HG03521 (cell line): Measurements from ENCODE around the gene CASP10.
A peak's percentile ranks its signal among the peaks of the same experiment; 100 is the strongest.

ENCODE experiments used
- ATAC-seq: cut with Tn5 transposase; IDR thresholded peaks from one replicate; pipeline ENCODE4 v1.9.1; 2021; ENCODE audit warnings: mild to moderate bottlenecking, moderate library complexity; ENCODE audit not compliant: unreplicated experiment

CASP10 gene

GRCh38 chr2:201257381-201257955, 74.5 kb downstream of the CASP10 start:
- peak; percentile 36 for ATAC-seq

GRCh38 chr2:201257956-201258665, 75.2 kb downstream of the CASP10 start:
- ATAC-seq = peak; percentile 71

DNA sequence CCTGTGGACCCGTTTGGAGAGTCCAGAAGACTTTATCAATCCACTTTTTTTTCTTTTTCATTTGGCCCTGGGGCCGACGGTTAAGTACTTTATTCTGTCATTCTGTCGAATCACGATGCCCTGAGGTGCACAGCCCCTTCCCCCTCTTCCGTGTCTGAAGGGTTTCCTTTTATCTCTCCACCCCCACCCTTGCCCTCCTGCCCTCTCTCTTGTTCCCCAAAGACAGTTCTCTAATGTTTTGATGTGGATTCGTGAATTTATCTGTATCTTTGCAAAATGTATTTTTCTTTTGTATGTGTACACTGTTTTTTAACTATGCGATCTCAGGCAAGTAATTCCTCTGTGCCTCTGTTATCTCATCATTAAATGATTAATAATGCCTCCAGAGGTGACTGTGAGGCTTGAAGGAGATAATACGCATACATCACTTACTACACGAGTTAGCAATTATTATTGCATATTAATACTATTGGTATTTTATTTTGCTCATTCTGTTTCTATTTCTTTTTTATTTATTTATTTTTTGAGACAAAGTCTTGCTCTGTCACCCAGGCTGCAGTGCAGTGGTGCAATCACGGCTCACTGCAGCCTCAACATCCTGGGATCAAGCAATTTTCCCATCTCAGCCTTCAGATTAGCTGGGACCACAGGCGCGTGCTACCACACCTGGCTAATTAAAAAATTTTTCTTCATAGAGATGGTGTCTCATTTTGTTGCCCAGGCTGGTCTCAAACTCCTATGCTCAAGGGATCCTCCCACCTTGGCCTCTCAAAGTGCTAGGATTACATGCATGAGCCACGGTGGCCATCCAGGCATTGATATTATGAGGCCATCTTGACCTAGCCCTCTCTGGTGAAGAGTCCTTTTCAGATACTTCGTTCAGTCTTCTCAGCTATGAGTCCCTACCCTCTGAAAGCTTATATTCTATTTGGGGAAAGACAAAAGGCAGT, 76.0 kb downstream of the CASP10 start:
- peak; percentile 1 for ATAC-seq

DNA sequence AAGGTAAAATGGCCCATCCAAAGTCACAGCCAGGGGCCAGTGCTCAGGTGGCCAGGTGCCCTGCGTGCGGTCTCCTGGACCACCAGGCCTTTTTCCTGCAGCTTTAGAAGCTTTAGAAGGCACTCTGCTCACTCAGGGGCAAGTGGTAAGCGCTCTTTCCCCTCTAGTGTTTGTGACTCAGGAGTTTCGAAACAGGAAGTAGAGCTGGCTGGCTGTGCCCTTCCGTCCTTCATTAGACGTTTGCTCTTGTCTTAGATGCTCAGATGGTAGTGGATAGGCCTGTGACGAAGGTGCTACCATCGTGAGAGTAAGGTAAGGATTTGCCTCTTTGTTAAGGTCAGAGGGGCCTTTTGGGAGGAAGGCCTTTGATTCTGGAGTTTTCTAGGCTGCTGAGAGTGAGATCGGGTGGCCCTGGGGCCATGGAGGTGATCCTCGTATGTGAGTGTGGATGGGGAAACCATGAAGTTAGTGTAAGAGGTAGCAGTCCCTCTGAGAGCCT, 77.4 kb downstream of the CASP10 start, which contains the start of gene CASP8:
Gene CASP8, plus strand, starts transcription at position 235 of the 499 bp plus-strand sequence. CDS start 5,951 bp downstream, outside the sequence.
- ATAC-seq = peak; percentile 28

DNA sequence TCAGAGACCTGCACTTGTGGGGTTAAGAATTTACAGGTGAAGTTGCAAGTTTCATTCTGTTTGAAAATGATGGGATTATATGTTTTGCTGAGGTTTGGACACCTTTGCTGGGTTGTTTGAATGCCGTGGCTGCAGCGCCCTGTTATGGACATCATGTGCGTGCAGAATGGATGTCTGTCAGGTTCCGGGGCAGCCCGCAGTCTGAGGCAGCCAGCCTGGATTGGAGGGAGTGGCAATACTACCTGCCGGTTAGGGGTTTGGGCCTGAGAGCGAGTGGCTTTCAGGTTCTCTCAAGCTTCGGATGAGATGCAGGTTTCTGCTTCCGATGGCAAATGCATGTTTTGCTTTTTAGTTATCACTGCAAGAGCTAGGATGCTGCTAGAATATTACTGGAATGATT, 78.5 kb downstream of the CASP10 start:
- ATAC-seq = no peak

GRCh38 chr2:201261906-201262305, 79.0 kb downstream of the CASP10 start:
- no peak for ATAC-seq

DNA sequence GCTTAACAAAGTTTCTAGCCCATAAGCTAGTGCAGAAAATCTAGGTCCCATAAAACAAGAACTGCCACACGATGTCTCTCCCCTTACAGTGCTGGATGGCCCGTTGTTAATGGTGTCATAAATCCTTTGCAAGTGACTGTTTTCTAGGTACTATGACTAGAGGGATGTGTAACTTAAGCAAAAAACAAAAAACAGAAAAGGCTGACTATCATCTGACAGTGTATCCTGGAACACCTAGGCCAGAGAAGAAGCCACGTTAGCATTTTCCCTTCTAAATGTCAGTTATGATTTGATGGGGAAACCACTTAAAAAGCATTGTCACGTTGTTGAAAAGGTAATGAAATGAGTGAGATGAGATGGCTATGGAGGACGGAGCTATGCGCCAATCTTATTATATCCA, 79.8 kb downstream of the CASP10 start:
- ATAC-seq = no peak

DNA sequence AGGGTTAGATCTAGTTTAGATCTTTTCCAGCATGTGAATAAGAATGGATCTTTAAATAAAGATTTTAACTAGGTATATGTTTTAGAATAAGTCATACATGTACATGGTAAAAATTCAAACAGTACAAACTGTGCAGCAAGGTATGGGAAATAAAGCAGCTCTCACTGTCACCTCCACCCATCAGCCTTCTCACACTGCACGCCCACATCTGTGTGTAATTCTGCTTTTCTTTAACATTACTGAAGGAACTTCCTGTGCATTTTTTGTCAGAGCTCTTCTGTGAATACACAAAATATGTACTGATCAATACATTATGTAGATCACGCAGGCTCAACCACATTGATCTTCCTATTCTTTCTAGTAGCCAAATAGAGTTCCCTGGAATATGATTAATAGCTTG, 80.8 kb downstream of the CASP10 start:
- no peak for ATAC-seq

- ATAC-seq = no peak
These were observed 81.7 kb downstream of the CASP10 start for GRCh38 chr2:201264472-201265173.

DNA sequence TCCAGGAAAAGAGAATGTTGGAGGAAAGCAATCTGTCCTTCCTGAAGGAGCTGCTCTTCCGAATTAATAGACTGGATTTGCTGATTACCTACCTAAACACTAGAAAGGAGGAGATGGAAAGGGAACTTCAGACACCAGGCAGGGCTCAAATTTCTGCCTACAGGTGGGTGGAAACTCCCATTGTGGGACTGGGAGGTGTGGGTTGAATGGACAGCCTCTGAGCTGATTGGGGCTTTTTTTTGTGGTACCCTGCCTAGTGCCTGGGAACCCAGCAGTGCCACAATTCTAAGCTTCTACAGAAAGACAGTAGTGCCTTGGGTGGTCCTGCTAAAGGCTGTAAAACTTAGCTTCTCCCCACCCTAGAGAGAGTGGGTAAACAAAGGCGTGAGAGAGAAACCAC, 83.7 kb downstream of the CASP10 start:
- ATAC-seq = no peak

DNA sequence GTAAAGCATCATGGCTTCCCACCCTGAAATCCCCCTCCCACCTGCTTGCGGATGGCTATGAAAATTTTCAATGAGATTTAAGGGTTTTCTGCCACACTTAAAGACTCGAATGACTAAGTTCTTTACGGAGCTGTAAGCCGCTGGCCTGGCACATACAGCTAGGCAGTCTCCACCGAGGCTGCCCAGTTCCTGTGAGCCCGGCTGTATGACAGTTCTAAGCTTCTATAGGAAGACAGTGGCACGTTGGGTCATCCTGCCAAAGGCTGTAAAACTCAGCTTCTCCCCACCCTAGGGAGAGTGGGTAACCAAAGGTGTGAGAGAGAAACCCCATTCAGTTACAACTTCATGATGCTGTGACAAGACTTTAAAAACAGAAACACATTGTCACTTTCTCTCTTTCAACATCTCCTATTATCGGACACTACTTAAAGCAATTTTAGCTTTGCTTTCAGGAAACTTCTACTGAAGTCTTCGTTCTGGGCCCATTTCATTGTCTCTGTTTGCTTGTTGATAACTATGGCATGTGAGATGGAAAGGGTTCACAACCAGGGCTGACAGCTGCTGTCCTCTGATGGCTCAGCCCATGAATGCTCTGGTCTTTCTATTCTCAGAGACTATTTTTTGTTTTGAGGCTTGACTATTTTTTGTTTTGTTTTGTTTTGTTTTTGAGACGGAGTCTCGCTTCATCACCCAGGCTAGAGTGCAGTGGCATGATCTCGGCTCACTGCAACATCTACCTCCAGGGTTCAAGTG, 84.5 kb downstream of the CASP10 start:
- ATAC-seq = no peak

- ATAC-seq = no peak
These were observed 86.8 kb downstream of the CASP10 start for GRCh38 chr2:201269764-201270163.

- ATAC-seq = no peak
These were observed 87.5 kb downstream of the CASP10 start for GRCh38 chr2:201270293-201271001.

DNA sequence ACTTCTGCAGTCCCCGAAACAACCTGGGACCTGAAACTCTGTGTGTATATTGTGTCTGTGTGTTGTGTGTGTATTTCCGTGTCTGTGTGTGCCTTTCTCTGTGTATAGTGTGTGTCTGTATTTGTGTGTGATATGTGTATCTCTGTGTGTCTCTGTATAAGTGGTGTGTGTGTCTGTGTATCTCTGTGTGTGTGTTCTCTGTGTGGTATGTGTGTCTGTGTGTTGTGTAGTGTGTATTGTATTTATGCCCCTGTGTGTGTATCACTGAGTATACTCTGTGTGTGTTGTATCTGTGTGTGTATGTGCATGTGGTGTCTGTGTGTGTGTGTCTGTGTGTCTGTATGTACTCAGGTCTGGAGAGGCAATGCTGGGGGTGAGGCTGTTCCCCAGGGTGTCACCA, 89.0 kb downstream of the CASP10 start:
- ATAC-seq = no peak

GRCh38 chr2:201273330-201273983, 90.5 kb downstream of the CASP10 start:
- no peak for ATAC-seq

GRCh38 chr2:201275069-201275468, 92.1 kb downstream of the CASP10 start:
- ATAC-seq = no peak

GRCh38 chr2:201275990-201276389, 93.0 kb downstream of the CASP10 start:
- no peak for ATAC-seq

GRCh38 chr2:201276511-201276910, 93.6 kb downstream of the CASP10 start:
- ATAC-seq = no peak
